AG04450 (cell line): ENCODE data around the gene EEF1A1. TPM values are rescaled to one million over a fixed set of nuclear protein-coding genes. Genes with fewer than 3 reads are reported as not detected.
"Not testable (repeated sequence)": the region's sequence is repeated elsewhere in the genome, so short reads cannot be mapped to it uniquely, and the experiment has no call there.

Experiments
- CTCF ChIA-PET: fragments of 300-600, 350-600 bp; formaldehyde crosslinking; extraction: SDS; loops from one replicate; lab custom pipeline; 2022; ENCODE audit warnings: antibody characterized with exemption, inconsistent platforms; lab: Charles Lee
- POLR2A ChIA-PET: fragments of 350-600 bp; formaldehyde crosslinking; extraction: SDS; loops from one replicate; lab custom pipeline; 2021; ENCODE audit warnings: antibody characterized with exemption, inconsistent platforms; lab: Yijun Ruan, JAX
- DNase-seq: peaks from one replicate; pipeline ENCODE4 v3.0.0-alpha.2; 2011; ENCODE audit warnings: low read depth, low spot score
- H3K27ac ChIP-seq: one replicate; pipeline ENCODE4 v1.5.1; 2012; ENCODE audit warnings: low read depth, low read length, control low read depth
- H3K27me3 ChIP-seq: one replicate; pipeline ENCODE4 v1.6.0; 2012; ENCODE audit warnings: low read length; ENCODE audit not compliant: control insufficient read depth, insufficient read depth
- H3K4me3 ChIP-seq: 2 replicates; pipeline ENCODE4 v1.5.1; 2011; ENCODE audit warnings: mild to moderate bottlenecking, low read depth, low read length, control low read depth
- H3K9me3 ChIP-seq: 2 replicates; pipeline ENCODE4 v1.5.1; 2012; ENCODE audit warnings: low read length; ENCODE audit not compliant: control insufficient read depth, insufficient read depth
- CTCF ChIP-seq: IDR thresholded peaks from 2 replicates; pipeline ENCODE4 v1.5.1; 2011; ENCODE audit warnings: low read depth, low read length, control low read depth, inconsistent platforms
- polyA plus RNA-seq: library from polyadenylated mRNA; depleted of rRNA; stranded (reverse); fragments of >200 nt; gene quantifications from 2 replicates; pipeline ENCODE4 v1.2.3, GENCODE V29; 2011

EEF1A1 gene
- polyA plus RNA-seq, 1 experiment: 25,115 TPM

DNA sequence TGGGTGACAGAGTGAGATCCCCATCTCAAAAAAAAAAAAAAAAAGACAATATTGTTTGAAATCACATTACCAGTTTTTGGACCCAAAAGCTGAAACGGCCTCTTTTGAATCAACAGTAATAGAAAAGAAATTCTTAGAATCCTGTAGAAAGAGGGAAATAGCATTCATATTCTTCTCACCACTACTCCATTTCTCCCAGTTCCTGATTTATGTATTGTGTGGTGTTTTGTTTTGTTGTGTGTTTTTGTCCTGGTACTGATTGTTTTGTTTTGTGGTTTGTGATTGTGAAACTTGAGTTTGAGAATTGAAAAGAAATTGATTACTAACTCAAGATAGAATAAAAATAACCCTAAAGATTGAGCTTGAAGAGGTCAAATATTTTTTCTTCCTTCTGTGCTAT, 26.2 kb upstream of the EEF1A1 start:
- TF ChIP-seq CTCF: no peak
- Histone ChIP-seq H3K27ac (no peak overlapping the region), H3K9me3 (no peaks in the 10 kb centered on the region), H3K4me3 (no peak overlapping the region), H3K27me3 (no peaks in the 10 kb centered on the region)
- ChIA-PET POLR2A (no interaction called here), CTCF (interaction anchor here (2.2 kb wide), 1 partner anchor 11 kb away, joined by 6 read pairs; no protein-coding TSS in a partner anchor)
- DNase-seq: no peak

- H3K4me3 ChIP-seq: no peak overlapping the region
- CTCF ChIA-PET: interaction anchor here (0.6 to 1.5 kb wide), 3 partner anchors 14 to 110 kb away, joined by 3 to 4 read pairs (median 3); no protein-coding TSS in a partner anchor
- no peaks in the 10 kb centered on the region for H3K27me3 ChIP-seq
- no peaks in the 10 kb centered on the region for H3K9me3 ChIP-seq
- no peak for DNase-seq
- H3K27ac ChIP-seq: no peak overlapping the region
- POLR2A ChIA-PET: no interaction called here
- no peak for TF ChIP-seq CTCF
Observed at GRCh38 chr6:73542891-73543290, 22.1 kb upstream of the EEF1A1 start.

DNA sequence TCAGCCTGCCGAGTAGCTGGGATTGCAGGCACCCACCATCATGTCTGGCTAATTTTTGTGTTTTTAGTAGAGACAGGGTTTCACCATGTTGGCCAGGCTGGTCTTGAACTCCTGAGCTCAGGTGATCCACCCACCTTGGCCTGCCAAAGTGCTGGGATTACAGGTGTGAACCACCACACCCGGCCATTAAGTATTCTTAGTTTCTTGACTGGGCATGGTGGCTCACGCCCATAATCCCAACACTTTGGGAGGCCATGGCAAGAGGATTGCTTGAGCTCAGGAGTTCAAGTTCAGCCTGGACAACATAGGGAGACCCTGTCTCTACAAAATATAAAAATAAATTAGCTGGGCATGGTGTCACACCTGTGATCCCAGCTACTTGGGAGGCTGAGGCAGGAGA, 21.6 kb upstream of the EEF1A1 start:
- CTCF ChIA-PET: interaction anchor here (1.0 to 1.5 kb wide), 2 partner anchors 15 to 110 kb away, joined by 3 to 4 read pairs; no protein-coding TSS in a partner anchor
- POLR2A ChIA-PET: interaction anchor here (1.3 kb wide), 1 partner anchor 22 kb away, joined by 4 read pairs; no protein-coding TSS in a partner anchor

DNA sequence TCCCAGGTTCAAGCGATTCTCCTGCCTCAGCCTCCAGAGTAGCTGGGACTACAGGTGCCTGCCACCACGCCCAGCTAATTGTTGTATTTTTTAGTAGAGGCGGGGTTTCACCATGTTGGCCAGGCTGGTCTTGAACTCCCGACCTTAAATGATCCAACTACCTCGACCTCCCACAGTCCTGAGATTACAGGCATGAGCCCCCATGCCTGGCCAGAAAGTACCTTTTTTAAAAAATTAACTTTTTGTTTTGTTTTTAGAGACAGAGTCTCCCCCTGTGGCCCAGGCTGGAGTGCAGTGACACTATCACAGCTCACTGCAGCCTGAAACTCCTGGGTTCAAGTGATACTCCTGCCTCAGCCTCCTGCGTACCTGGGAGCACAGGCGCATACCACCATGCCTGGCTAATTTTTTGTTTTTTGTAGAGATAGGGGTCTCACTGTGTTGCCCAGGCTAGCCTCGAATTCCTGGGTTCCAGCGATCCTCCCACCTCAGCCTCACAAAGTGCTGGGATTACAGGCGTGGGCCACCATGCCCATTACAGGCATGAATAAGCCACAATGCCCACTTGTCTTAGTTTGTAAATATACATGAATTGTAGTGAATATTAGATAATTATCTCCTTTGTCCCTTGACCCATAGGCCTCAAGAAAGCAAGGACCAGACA, 17.4 kb upstream of the EEF1A1 start:
- Histone ChIP-seq H3K4me3 (no peak overlapping the region), H3K9me3 (no peaks in the 10 kb centered on the region), H3K27ac (no peak overlapping the region), H3K27me3 (no peaks in the 10 kb centered on the region)
- CTCF ChIA-PET: no interaction called here
- no peak for DNase-seq
- POLR2A ChIA-PET: no interaction called here
- TF ChIP-seq CTCF: no peak

More for the DNA sequence above, 21.6 kb upstream of the EEF1A1 start:
- not testable (repeated sequence) for H3K9me3 ChIP-seq, H3K4me3 ChIP-seq, DNase-seq, H3K27ac ChIP-seq, H3K27me3 ChIP-seq

- no peak overlapping the region for H3K4me3 ChIP-seq
- DNase-seq: no peak
- POLR2A ChIA-PET: no interaction called here
- TF ChIP-seq CTCF: no peak
- CTCF ChIA-PET: interaction anchor here (1.0 kb wide), 1 partner anchor 11 kb away, joined by 3 read pairs; no protein-coding TSS in a partner anchor
- H3K9me3 ChIP-seq: no peaks in the 10 kb centered on the region
- H3K27ac ChIP-seq: no peak overlapping the region
- H3K27me3 ChIP-seq: no peaks in the 10 kb centered on the region
Observed at GRCh38 chr6:73537677-73538076, 16.8 kb upstream of the EEF1A1 start.
